Measurements from ENCODE around the gene DISC1. TPM values are rescaled to one million over a fixed set of nuclear protein-coding genes. Genes with fewer than 3 reads are reported as not detected.

DISC1 gene
- polyA plus RNA-seq, 3 donors, result 5.5 to 14.7 (median 5.8) TPM

GRCh38 chr1:231950331-231951128 lies 323.9 kb downstream of the DISC1 start:
- Mint-ChIP-seq H3K4me3 (no peak overlapping the region), H3K27ac (peak overlapping the region in 1 of 7 donors; percentile 21), H3K27me3 (ENCODE audit: low read depth in 3 of 3) (no peaks in the 10 kb centered on the region), H3K4me1 (no peaks in the 10 kb centered on the region), H3K9me3 (peaks cover 0 to 11% (median 5%) of the 10 kb centered on the region in 7 donors), H3K36me3 (peaks cover 18 to 30% of the 10 kb centered on the region in 2 donors)
- DNase-seq, result no peak
- H3K79me2 ChIP-seq (ENCODE audit: insufficient read depth, low read length), result no peaks in the 10 kb centered on the region
- H3K36me3 ChIP-seq (replicated peaks in 1 of 2; ENCODE audit: control insufficient read depth in 1 of 2, insufficient read depth in 2 of 2, low read length in 2 of 2), result peaks cover 0 to 13% of the 10 kb centered on the region in 2 donors
- no peaks in the 10 kb centered on the region for H3K4me1 ChIP-seq (ENCODE audit: control insufficient read depth in 1 of 2, insufficient read depth in 2 of 2, low read length in 2 of 2)
- H3K9me3 ChIP-seq (replicated peaks in 1 of 2; ENCODE audit: control insufficient read depth in 1 of 2, insufficient read depth in 1 of 2, low read length in 2 of 2), result no peaks in the 10 kb centered on the region
- no peak overlapping the region for H3K27ac ChIP-seq (ENCODE audit: low read depth in 1 of 2, low read length in 2 of 2)
- H3K27me3 ChIP-seq (ENCODE audit: control insufficient read depth in 2 of 2, insufficient read depth in 2 of 2, low read length in 2 of 2), result no peaks in the 10 kb centered on the region
- no peak for TF ChIP-seq CTCF (IDR thresholded peaks at IDR 0.05)
- H3K4me3 ChIP-seq (replicated peaks in 1 of 3; ENCODE audit: low read depth in 2 of 3, low read length in 3 of 3), result no peak overlapping the region
- H3K4me2 ChIP-seq (replicated peaks; ENCODE audit: extremely low read depth, low read length, poor library complexity, severe bottlenecking), result no peak overlapping the region
- no peak overlapping the region for H3K9ac ChIP-seq (ENCODE audit: insufficient read depth, low read length, poor library complexity, severe bottlenecking)
- intact Hi-C loops (cut with micrococcal nuclease), result no loop called here
- peaks cover 6% of the 10 kb centered on the region for H4K20me1 ChIP-seq (ENCODE audit: insufficient read depth, low read length)
- no peak overlapping the region for H2AFZ ChIP-seq (ENCODE audit: insufficient read depth, low read depth, low read length, poor library complexity, severe bottlenecking)
- WGBS (ENCODE audit: insufficient coverage), result 88% methylated on average over 3 of the region's 6 CpGs

DNA sequence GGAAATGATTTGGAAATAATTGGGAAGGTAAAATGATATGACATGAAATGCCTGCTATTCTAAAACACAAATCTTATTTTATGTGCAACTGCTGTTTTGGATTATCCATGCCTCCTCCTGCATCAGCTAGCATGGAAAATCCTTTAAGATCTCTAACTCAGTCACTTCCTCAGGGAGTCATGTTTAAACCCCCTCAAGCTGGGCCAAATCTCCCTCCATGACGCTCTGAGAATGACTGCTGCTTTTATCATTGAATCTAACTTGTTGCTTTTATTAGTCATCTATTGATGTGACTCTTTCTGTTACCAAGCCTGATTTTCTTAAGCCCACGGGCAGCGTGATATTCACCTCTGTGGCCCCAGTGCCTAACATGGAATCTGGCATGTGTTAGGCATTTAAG lies 324.8 kb downstream of the DISC1 start:
- 100% methylated on average over 2 of the region's 3 CpGs for WGBS (ENCODE audit: insufficient coverage)
- intact Hi-C loops (cut with micrococcal nuclease), result no loop called here
- H3K27me3 Mint-ChIP-seq (ENCODE audit: low read depth in 3 of 3), result no peaks in the 10 kb centered on the region
- H3K9me3 Mint-ChIP-seq, result peaks cover 0 to 16% (median 2%) of the 10 kb centered on the region in 7 donors
- no peak overlapping the region for H3K27ac ChIP-seq (ENCODE audit: low read depth in 1 of 2, low read length in 2 of 2)
- H3K4me1 Mint-ChIP-seq, result no peaks in the 10 kb centered on the region
- H4K20me1 ChIP-seq (ENCODE audit: insufficient read depth, low read length), result peaks cover 6% of the 10 kb centered on the region
- no peak overlapping the region for H3K9ac ChIP-seq (ENCODE audit: insufficient read depth, low read length, poor library complexity, severe bottlenecking)
- no peak overlapping the region for H2AFZ ChIP-seq (ENCODE audit: insufficient read depth, low read depth, low read length, poor library complexity, severe bottlenecking)
- peak overlapping the region in 1 of 7 donors; percentile 62 for H3K27ac Mint-ChIP-seq
- no peaks in the 10 kb centered on the region for H3K79me2 ChIP-seq (ENCODE audit: insufficient read depth, low read length)
- DNase-seq, result no peak
- no peaks in the 10 kb centered on the region for H3K27me3 ChIP-seq (ENCODE audit: control insufficient read depth in 2 of 2, insufficient read depth in 2 of 2, low read length in 2 of 2)
- H3K4me1 ChIP-seq (ENCODE audit: control insufficient read depth in 1 of 2, insufficient read depth in 2 of 2, low read length in 2 of 2), result no peaks in the 10 kb centered on the region
- no peaks in the 10 kb centered on the region for H3K9me3 ChIP-seq (replicated peaks in 1 of 2; ENCODE audit: control insufficient read depth in 1 of 2, insufficient read depth in 1 of 2, low read length in 2 of 2)
- peaks cover 18 to 31% of the 10 kb centered on the region in 2 donors for H3K36me3 Mint-ChIP-seq
- H3K36me3 ChIP-seq (replicated peaks in 1 of 2; ENCODE audit: control insufficient read depth in 1 of 2, insufficient read depth in 2 of 2, low read length in 2 of 2), result peaks cover 0 to 19% of the 10 kb centered on the region in 2 donors
- no peak overlapping the region for H3K4me3 ChIP-seq (replicated peaks in 1 of 3; ENCODE audit: low read depth in 2 of 3, low read length in 3 of 3)
- no peak overlapping the region for H3K4me3 Mint-ChIP-seq
- no peak overlapping the region for H3K4me2 ChIP-seq (replicated peaks; ENCODE audit: extremely low read depth, low read length, poor library complexity, severe bottlenecking)
- TF ChIP-seq CTCF (IDR thresholded peaks at IDR 0.05), result no peak

Data from CD14-positive monocyte (primary cell).